ENCODE measurements around the gene CNNM4.

DNA sequence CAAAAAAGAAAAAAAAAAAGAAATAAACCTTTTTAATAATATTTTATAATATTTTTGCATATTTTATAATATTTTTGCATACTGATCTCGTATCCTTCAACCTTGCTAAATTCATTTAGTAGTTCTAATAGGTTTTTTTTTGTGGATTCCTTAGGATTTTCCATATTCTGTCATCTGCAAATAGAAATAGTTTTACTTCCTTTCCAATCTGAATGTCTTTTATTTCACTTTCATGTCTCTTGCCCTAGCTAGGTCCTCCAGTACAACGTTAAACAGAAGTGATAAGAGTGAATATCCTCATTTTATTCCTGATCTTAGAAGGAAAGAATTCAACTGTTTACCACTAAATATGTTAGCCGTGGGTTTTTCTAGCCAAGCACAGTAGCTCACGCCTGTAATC, 34.6 kb upstream of the CNNM4 start:
- TF ChIP-seq GATA2 (IDR thresholded peaks at IDR 0.05; ENCODE audit: low read depth, low read length) (no peak), GATA3 (IDR thresholded peaks at IDR 0.05; ENCODE audit: low read depth, low read length) (no peak)

Measured in SH-SY5Y (cell line).